HFFc6 (cell line): ENCODE data around the gene LEPR. TPM values are rescaled to one million over a fixed set of nuclear protein-coding genes. Genes with fewer than 3 reads are reported as not detected.

Experiments used
- DNase-seq: peaks from one replicate; pipeline ENCODE4 v3.0.0-alpha.2; 2018
- H3K27ac Mint-ChIP-seq: 2 replicates; pipeline ENCODE4 v1.8.0; 2020; ENCODE audit warnings: mild to moderate bottlenecking, mixed read lengths
- H3K27me3 Mint-ChIP-seq: 2 replicates; pipeline ENCODE4 v1.8.0; 2021; ENCODE audit warnings: mild to moderate bottlenecking, moderate library complexity, mixed read lengths; ENCODE audit not compliant: insufficient read depth
- H3K36me3 Mint-ChIP-seq: 2 replicates; pipeline ENCODE4 v1.8.0; 2021; ENCODE audit warnings: low read depth, mixed read lengths
- H3K4me1 Mint-ChIP-seq: 2 replicates; pipeline ENCODE4 v1.8.0; 2020; ENCODE audit warnings: low read depth, mixed read lengths
- H3K4me3 Mint-ChIP-seq: 2 replicates; pipeline ENCODE4 v1.8.0; 2020; ENCODE audit warnings: mild to moderate bottlenecking, moderate library complexity, mixed read lengths
- H3K9me3 Mint-ChIP-seq: 2 replicates; pipeline ENCODE4 v1.8.0; 2020; ENCODE audit warnings: mild to moderate bottlenecking, mixed read lengths
- total RNA-seq, 6 experiments: library from RNA; stranded (reverse); fragmentation: NEBNext Ultra II Directional; extraction: Animal tissue kit (Norgen Biotek cat#: 25700); gene quantifications; 2 replicates in 1 of 6; 3 replicates in 5 of 6; pipeline ENCODE4 v1.2.3, GENCODE V29; 2021
- TF ChIP-seq, protein P1 (sequence below): fragments of 200-600 bp; sonication (generic); IDR thresholded peaks from 2 replicates; pipeline ENCODE4 v1.5.0; 2021; ENCODE audit warnings: antibody characterized with exemption, mild to moderate bottlenecking

LEPR gene
- total RNA-seq, 6 experiments from 2014 or later = 13.5 to 24.8 (median 15.4) TPM

DNA sequence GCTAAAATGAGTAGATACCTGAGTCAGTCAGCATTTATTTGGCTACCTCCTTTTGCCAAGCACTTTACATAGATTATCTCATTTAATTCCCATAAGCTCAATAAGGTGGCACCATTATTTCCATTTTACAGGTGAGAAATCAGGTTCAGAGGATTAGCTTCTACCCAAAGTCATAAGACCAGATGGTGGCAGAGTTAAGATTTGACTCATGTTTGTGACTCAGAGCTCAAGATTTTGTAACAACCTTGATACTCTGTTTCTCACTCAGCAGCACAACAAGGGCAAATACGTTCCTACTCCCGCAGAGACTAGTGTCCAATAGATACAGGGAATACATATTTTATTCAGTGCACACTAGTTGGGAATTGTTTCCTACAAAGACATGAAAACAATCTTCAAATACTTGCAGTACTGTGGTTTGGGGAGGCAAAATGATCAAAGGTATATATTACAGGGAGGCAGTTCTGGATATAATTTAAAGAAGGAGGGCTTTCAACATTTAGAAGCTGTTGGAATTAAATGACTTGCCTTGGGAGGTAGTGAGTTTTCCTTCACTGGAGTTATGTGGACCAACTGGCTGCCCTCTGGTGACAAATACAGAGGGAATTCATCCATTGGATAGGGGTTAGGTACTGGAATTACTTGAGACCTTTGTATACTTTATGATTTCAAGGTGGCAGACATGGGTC is 3.6 kb downstream of the LEPR start:
- TF ChIP-seq, protein P1, sequence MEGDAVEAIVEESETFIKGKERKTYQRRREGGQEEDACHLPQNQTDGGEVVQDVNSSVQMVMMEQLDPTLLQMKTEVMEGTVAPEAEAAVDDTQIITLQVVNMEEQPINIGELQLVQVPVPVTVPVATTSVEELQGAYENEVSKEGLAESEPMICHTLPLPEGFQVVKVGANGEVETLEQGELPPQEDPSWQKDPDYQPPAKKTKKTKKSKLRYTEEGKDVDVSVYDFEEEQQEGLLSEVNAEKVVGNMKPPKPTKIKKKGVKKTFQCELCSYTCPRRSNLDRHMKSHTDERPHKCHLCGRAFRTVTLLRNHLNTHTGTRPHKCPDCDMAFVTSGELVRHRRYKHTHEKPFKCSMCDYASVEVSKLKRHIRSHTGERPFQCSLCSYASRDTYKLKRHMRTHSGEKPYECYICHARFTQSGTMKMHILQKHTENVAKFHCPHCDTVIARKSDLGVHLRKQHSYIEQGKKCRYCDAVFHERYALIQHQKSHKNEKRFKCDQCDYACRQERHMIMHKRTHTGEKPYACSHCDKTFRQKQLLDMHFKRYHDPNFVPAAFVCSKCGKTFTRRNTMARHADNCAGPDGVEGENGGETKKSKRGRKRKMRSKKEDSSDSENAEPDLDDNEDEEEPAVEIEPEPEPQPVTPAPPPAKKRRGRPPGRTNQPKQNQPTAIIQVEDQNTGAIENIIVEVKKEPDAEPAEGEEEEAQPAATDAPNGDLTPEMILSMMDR = no peak
- Mint-ChIP-seq H3K36me3 (peaks cover 23% of the 10 kb centered on the region), H3K4me1 (peaks cover 19% of the 10 kb centered on the region), H3K27me3 (no peaks in the 10 kb centered on the region; the same call in 1 of the 2 replicates), H3K27ac (no peak overlapping the region), H3K9me3 (no peaks in the 10 kb centered on the region), H3K4me3 (peak overlapping the region; percentile 76)
- DNase-seq = peak; percentile 84

DNA sequence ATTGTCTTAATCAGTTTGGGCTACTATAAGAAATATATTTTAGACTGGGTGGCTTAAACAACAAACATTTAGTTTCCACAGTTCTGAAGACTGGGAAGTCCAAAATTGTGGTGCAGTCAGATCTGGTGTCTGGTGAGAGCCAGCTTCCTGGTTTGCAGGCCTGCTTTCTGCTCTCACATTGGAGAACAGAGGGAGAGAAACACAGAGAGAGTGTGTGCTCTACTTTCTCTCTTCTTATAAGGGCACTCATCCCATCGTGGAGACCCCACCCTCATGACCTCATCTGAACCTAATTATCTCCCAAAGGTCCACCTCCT is 4.1 kb downstream of the LEPR start:
- Mint-ChIP-seq H3K4me1 (peaks cover 19% of the 10 kb centered on the region), H3K27me3 (no peaks in the 10 kb centered on the region; the same call in 1 of the 2 replicates), H3K9me3 (no peaks in the 10 kb centered on the region), H3K36me3 (peaks cover 26% of the 10 kb centered on the region), H3K4me3 (peak overlapping the region; percentile 76), H3K27ac (no peak overlapping the region)
- DNase-seq = no peak
- TF ChIP-seq, protein P1 = no peak

DNA sequence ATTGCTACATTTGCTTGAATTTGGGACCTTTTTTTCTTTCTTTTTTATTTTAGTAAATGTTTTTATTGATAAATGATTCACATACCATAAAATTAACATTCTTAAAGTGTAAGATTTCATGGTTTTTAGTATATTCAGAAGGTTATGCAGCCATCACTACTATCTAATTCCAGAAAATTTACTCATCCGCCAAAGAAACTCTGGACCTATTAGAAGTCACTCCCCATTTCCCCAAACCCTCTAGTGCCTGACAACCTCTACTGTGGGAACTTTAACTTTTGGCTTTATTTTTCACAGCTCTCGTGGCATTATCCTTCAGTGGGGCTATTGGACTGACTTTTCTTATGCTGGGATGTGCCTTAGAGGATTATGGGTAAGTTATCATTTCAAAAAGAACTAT is 4.5 kb downstream of the LEPR start:
- peak overlapping the region; percentile 76 for H3K4me3 Mint-ChIP-seq
- no peaks in the 10 kb centered on the region; the same call in 1 of the 2 replicates for H3K27me3 Mint-ChIP-seq
- peaks cover 26% of the 10 kb centered on the region for H3K36me3 Mint-ChIP-seq
- no peak for DNase-seq
- peaks cover 19% of the 10 kb centered on the region for H3K4me1 Mint-ChIP-seq
- no peak overlapping the region for H3K27ac Mint-ChIP-seq
- TF ChIP-seq, protein P1 = no peak
- H3K9me3 Mint-ChIP-seq = no peaks in the 10 kb centered on the region

DNA sequence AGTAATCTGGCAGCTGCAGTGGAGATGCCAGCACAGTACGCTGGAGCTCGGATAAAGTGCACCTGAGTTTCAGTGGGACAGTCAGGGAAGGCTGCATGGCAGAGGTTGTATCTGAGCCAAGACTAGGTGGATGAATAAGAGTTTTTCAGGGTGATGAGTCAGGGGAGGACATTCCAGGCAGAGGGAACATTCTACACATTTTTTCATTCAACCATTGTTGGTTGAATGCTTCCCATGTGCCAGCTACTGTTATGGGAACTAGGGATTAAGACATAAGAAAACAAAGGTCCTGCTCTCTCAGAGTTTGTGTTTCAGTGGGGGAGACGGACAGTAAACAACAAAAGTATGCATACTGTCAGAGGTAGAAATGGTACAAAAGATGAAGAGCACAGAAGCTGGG is 5.2 kb downstream of the LEPR start:
- no peaks in the 10 kb centered on the region for H3K9me3 Mint-ChIP-seq
- H3K27me3 Mint-ChIP-seq = no peaks in the 10 kb centered on the region; the same call in 1 of the 2 replicates
- peaks cover 26% of the 10 kb centered on the region for H3K4me1 Mint-ChIP-seq
- TF ChIP-seq, protein P1 = no peak
- H3K4me3 Mint-ChIP-seq = peak overlapping the region; percentile 76
- DNase-seq = peak; percentile 92
- no peak overlapping the region for H3K27ac Mint-ChIP-seq
- peaks cover 27% of the 10 kb centered on the region for H3K36me3 Mint-ChIP-seq

DNA sequence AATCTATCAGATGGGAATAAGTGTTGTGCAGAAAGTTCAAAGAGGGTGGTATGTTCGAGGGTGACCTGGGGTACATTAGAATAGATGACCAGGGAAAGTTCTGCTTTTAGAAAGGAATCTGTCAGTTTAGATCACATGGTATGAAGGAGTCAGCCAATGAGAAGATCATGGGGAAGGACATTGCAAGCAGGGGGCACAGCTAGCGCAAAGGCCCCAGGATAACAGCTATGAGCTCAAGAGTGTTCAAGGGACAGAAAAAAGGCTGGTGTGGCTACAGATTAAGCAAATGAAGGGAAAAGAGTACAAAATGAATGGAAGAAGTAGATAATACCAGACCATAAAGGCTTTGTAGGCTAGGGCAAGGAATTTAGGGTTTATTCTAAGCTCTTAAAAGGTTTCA is 8.6 kb downstream of the LEPR start:
- no peaks in the 10 kb centered on the region; the same call in 1 of the 2 replicates for H3K27me3 Mint-ChIP-seq
- H3K27ac Mint-ChIP-seq = peak overlapping the region; percentile 95
- DNase-seq = no peak
- H3K9me3 Mint-ChIP-seq = no peaks in the 10 kb centered on the region
- H3K36me3 Mint-ChIP-seq = peaks cover 41% of the 10 kb centered on the region
- TF ChIP-seq, protein P1 = no peak
- H3K4me3 Mint-ChIP-seq = no peak overlapping the region
- H3K4me1 Mint-ChIP-seq = peaks cover 35% of the 10 kb centered on the region
